Inflammatory macrophage (primary cell): ENCODE data around the gene ZNF248.
A peak's percentile ranks its signal among the peaks of the same experiment; 100 is the strongest.
"Not testable (repeated sequence)": the region's sequence is repeated elsewhere in the genome, so short reads cannot be mapped to it uniquely, and the experiment has no call there.

Source experiments
- DNase-seq, 2 donors: peaks; one replicate each; pipeline ENCODE4 v3.0.0-alpha.2; 2020 to 2022
- total RNA-seq, 18 experiments: gene quantifications; one replicate each; lab custom pipeline; 2026; ENCODE audit warnings: mixed read lengths in 6 of 18, inconsistent platforms in 2 of 18; lab: John Stamatoyannopoulos, UW

Gene ZNF248
- total RNA-seq, result 0.52 to 12.7 (median 6.0) reads per million in 18 experiments

GRCh38 chr10:37857287-37858211 lies at the start of gene ZNF248:
Gene ZNF248, minus strand, starts transcription at chr10:37857610. Its CDS starts 1,300 bp downstream, at chr10:37856310.
- DNase-seq, result peak; percentile 96 to 98

GRCh38 chr10:37906382-37906781 lies 49.0 kb upstream of the ZNF248 start:
- DNase-seq, result no peak

- DNase-seq, result no peak
These were observed 39.0 kb upstream of the ZNF248 start for GRCh38 chr10:37896436-37896835.

- DNase-seq, result no peak
These were observed 38.3 kb upstream of the ZNF248 start for GRCh38 chr10:37895674-37896073.

- DNase-seq, result no peak
These were observed 28.4 kb upstream of the ZNF248 start for GRCh38 chr10:37885850-37886249.

- DNase-seq, result no peak
These were observed 15.5 kb upstream of the ZNF248 start for GRCh38 chr10:37872955-37873354.

- no peak for DNase-seq
These were observed 14.9 kb upstream of the ZNF248 start for GRCh38 chr10:37872283-37872682.

- DNase-seq, result no peak
These were observed 14.3 kb upstream of the ZNF248 start for GRCh38 chr10:37871568-37872251.

- DNase-seq, result no peak
These were observed 13.7 kb upstream of the ZNF248 start for GRCh38 chr10:37871143-37871542.

- no peak for DNase-seq
These were observed 11.4 kb upstream of the ZNF248 start for GRCh38 chr10:37868796-37869195.

- DNase-seq, result no peak
These were observed 8.8 kb upstream of the ZNF248 start for GRCh38 chr10:37865957-37866803.

- no peak for DNase-seq
These were observed 7.9 kb upstream of the ZNF248 start for GRCh38 chr10:37865264-37865663.

- DNase-seq, result peak; percentile 57 to 71
These were observed 3.2 kb upstream of the ZNF248 start for GRCh38 chr10:37860494-37861190.

GRCh38 chr10:37859270-37859669 lies 1.9 kb upstream of the ZNF248 start:
- DNase-seq, result not testable (repeated sequence)

GRCh38 chr10:37856881-37857286 lies 526 bp downstream of the ZNF248 start:
- peak; percentile 2 to 14 for DNase-seq

GRCh38 chr10:37855636-37856035 lies 1.8 kb downstream of the ZNF248 start:
- no peak for DNase-seq

- no peak for DNase-seq
These were observed 2.8 kb downstream of the ZNF248 start for GRCh38 chr10:37854626-37855025.

GRCh38 chr10:37844644-37845043 lies 12.8 kb downstream of the ZNF248 start:
- no peak for DNase-seq

GRCh38 chr10:37839243-37839642 lies 18.2 kb downstream of the ZNF248 start:
- no peak for DNase-seq

GRCh38 chr10:37831495-37832333 lies 25.7 kb downstream of the ZNF248 start:
- no peak for DNase-seq

GRCh38 chr10:37826806-37827205 lies 30.6 kb downstream of the ZNF248 start:
- DNase-seq, result no peak
